ENCODE results near the gene ADD1. TPM values are rescaled to one million over a fixed set of nuclear protein-coding genes. Genes with fewer than 3 reads are reported as not detected.
A peak's percentile ranks its signal among the peaks of the same experiment; 100 is the strongest.

Gene ADD1
- total and polyA plus RNA-seq, 2 donors (not counting 1 experiment from before 2014, with no cell fraction given) = 302 to 383 TPM

DNA sequence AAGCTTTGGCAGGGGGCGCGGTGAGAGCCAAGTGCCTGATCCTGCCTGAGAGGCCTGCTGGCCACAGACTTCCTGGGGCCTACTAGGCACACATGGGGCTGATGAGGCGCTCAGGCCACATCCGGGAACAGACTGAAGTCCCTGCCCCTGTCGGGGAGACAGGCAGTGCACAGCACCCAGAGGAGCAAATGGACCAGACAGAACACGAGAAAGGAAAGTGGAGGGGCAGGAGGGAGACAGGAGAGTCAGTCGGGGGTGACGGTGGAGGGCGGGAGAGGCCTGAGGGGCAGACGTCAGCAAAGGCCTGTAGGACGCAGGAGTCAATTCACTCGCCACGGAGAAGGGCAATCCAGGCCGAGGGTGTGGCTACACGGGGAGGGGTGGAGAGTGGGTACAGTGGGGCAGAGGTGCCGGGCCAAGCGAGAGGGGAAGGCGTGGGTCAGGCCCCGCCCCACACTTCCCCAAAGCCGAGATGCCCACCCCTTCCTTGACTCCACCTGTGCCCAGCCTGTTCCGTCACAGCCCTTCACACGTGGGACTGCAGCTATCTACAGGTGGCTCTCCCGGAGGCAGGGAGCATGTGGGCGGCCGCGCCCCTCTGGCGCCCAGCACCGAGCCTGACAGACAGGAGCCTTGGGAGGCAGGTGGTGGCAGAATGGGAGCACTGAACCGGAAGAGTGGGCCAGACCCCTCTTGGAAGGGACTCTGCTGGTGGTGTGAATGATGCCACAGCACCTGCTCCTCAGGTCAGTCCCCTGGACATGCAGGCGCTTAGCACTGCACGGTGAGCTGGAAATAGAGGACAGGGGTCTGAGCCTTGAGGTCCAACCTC lies 99.1 kb downstream of the ADD1 start:
- Histone ChIP-seq H3K79me2 (ENCODE audit: control insufficient read depth, insufficient read depth, low read length) (no peaks in the 10 kb centered on the region), H3K9me3 (ENCODE audit: control extremely low read depth in 1 of 3, control insufficient read depth in 2 of 3, insufficient read depth in 1 of 3, low read length in 2 of 3) (no peaks in the 10 kb centered on the region), H3K9ac (ENCODE audit: low read length) (no peak overlapping the region), H4K20me1 (ENCODE audit: control insufficient read depth, insufficient read depth, low read length, poor library complexity, severe bottlenecking) (peaks cover 7% of the 10 kb centered on the region), H3K27me3 (replicated peaks in 1 of 4; ENCODE audit: control extremely low read depth in 1 of 4, control insufficient read depth in 3 of 4, insufficient read depth in 4 of 4, low read length in 3 of 4) (no peaks in the 10 kb centered on the region), H3K4me1 (ENCODE audit: control insufficient read depth in 2 of 2, insufficient read depth in 2 of 2, low read length in 2 of 2) (no peaks in the 10 kb centered on the region), H3K4me3 (ENCODE audit: control extremely low read depth in 1 of 5, extremely low read depth in 1 of 5, insufficient read depth in 1 of 5, low read depth in 2 of 5, low read length in 4 of 5) (no peak overlapping the region), H2AFZ (ENCODE audit: insufficient read depth, low read depth, low read length, poor library complexity, severe bottlenecking) (no peak overlapping the region), H3K36me3 (replicated peaks in 1 of 2; ENCODE audit: control extremely low read depth in 1 of 2, control insufficient read depth in 1 of 2, extremely low read depth in 1 of 2, insufficient read depth in 2 of 2, low read length in 1 of 2) (peaks cover 2 to 89% of the 10 kb centered on the region in 2 experiments), H3K4me2 (replicated peaks; ENCODE audit: low read depth, low read length, poor library complexity, severe bottlenecking) (no peak overlapping the region), H3K27ac (ENCODE audit: low read length in 2 of 2) (no peak overlapping the region)
- 86% methylated on average over 28 of the region's 31 CpGs for WGBS (ENCODE audit: insufficient coverage)
- TF ChIP-seq EZH2 (IDR thresholded peaks at IDR 0.05; ENCODE audit: borderline replicate concordance, insufficient read depth, low read depth, low read length, poor library complexity, severe bottlenecking) (no peak), CTCF (IDR thresholded peaks at IDR 0.05) (no peak)
- ChIA-PET CTCF (no interaction called here), POLR2A (no interaction called here)
- DNase-seq (no peak), ATAC-seq (ENCODE audit: low read depth) (no peak)
- Mint-ChIP-seq H3K4me3 (no peak overlapping the region), H3K27me3 (no peaks in the 10 kb centered on the region), H3K27ac (peak overlapping the region; percentile 15), H3K9me3 (ENCODE audit: insufficient read depth) (no peaks in the 10 kb centered on the region), H3K4me1 (peaks cover 4% of the 10 kb centered on the region)
- intact Hi-C loops (cut with micrococcal nuclease) = no loop called here

DNA sequence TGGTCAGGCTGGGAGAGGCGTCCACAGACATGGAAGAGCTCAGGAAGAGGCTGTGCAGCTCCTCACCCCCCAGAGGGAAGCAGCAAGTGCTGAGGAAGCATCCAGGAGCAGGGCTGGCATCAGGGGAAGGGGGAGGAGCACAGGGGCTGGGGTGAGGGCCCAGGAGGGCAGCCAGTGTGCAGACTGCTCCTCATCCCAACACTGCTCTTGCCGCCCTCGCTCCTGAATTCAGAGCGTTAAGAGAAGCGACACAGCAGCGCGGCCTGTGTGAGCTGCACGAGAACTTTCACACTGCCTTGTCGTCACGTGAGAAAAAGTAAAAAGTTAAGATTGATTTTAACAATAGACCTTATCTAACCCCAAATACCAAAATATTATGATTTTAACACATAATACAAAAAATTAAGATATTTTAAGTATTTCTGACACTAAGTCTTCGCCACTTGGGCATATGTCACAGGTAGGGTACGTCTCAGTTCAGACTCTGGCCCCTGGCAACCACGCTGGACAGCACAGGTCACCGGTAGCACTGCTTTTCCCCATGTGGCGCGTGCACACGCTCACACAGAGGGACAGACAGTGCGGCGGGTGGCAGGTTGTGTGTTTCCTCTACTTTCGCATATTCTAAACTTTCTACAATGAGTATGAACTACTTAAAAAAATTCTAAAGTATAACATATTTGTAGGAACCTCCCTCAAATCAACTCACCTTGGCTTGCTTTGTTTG lies 99.9 kb downstream of the ADD1 start:
- no peak overlapping the region for H3K4me3 Mint-ChIP-seq
- H3K4me1 Mint-ChIP-seq = peaks cover 2% of the 10 kb centered on the region
- Histone ChIP-seq H3K27me3 (replicated peaks in 1 of 4; ENCODE audit: control extremely low read depth in 1 of 4, control insufficient read depth in 3 of 4, insufficient read depth in 4 of 4, low read length in 3 of 4) (no peaks in the 10 kb centered on the region), H3K27ac (ENCODE audit: low read length in 2 of 2) (no peak overlapping the region), H4K20me1 (ENCODE audit: control insufficient read depth, insufficient read depth, low read length, poor library complexity, severe bottlenecking) (peaks cover 7% of the 10 kb centered on the region), H3K4me3 (ENCODE audit: control extremely low read depth in 1 of 5, extremely low read depth in 1 of 5, insufficient read depth in 1 of 5, low read depth in 2 of 5, low read length in 4 of 5) (no peak overlapping the region), H3K4me1 (ENCODE audit: control insufficient read depth in 2 of 2, insufficient read depth in 2 of 2, low read length in 2 of 2) (no peaks in the 10 kb centered on the region), H3K4me2 (replicated peaks; ENCODE audit: low read depth, low read length, poor library complexity, severe bottlenecking) (no peak overlapping the region), H3K9ac (ENCODE audit: low read length) (no peak overlapping the region), H3K9me3 (ENCODE audit: control extremely low read depth in 1 of 3, control insufficient read depth in 2 of 3, insufficient read depth in 1 of 3, low read length in 2 of 3) (no peaks in the 10 kb centered on the region), H3K79me2 (ENCODE audit: control insufficient read depth, insufficient read depth, low read length) (no peaks in the 10 kb centered on the region), H2AFZ (ENCODE audit: insufficient read depth, low read depth, low read length, poor library complexity, severe bottlenecking) (no peak overlapping the region), H3K36me3 (replicated peaks in 1 of 2; ENCODE audit: control extremely low read depth in 1 of 2, control insufficient read depth in 1 of 2, extremely low read depth in 1 of 2, insufficient read depth in 2 of 2, low read length in 1 of 2) (peaks cover 2 to 86% of the 10 kb centered on the region in 2 experiments)
- no peaks in the 10 kb centered on the region for H3K27me3 Mint-ChIP-seq
- H3K27ac Mint-ChIP-seq = no peak overlapping the region
- CTCF ChIA-PET = interaction anchor here (1.4 kb wide), 1 partner anchor 11 kb away, joined by 4 read pairs; no protein-coding TSS in a partner anchor
- intact Hi-C loops (cut with micrococcal nuclease) = no loop called here
- no peaks in the 10 kb centered on the region for H3K9me3 Mint-ChIP-seq (ENCODE audit: insufficient read depth)
- POLR2A ChIA-PET = no interaction called here
- DNase-seq = no peak
- TF ChIP-seq EZH2 (IDR thresholded peaks at IDR 0.05; ENCODE audit: borderline replicate concordance, insufficient read depth, low read depth, low read length, poor library complexity, severe bottlenecking) = no peak
- no peak for TF ChIP-seq CTCF (IDR thresholded peaks at IDR 0.05)
- ATAC-seq (ENCODE audit: low read depth) = no peak
- 96% methylated on average over 4 of the region's 20 CpGs for WGBS (ENCODE audit: insufficient coverage)
